TTC549 (cell line): ENCODE data around the gene PRKCSH.

Experiments
- FAIRE-seq: peaks from 2 replicates; lab custom pipeline; 2012; peaks lifted over from hg19 to GRCh38; lab: Jason Lieb, UNC

PRKCSH gene

GRCh38 chr19:11478167-11479089, 43.0 kb downstream of the PRKCSH start:
- FAIRE-seq = no peak

GRCh38 chr19:11479090-11479897, 43.9 kb downstream of the PRKCSH start:
- FAIRE-seq = no peak

GRCh38 chr19:11479898-11480714, 44.7 kb downstream of the PRKCSH start:
- FAIRE-seq = no peak

GRCh38 chr19:11480715-11481533, 45.5 kb downstream of the PRKCSH start, which contains the start of gene ELAVL3:
ELAVL3 (minus strand) TSS chr19:11481046; CDS start chr19:11480608, 438 bp downstream.
- no peak for FAIRE-seq

- peak; percentile 68 for FAIRE-seq
These were observed 46.3 kb downstream of the PRKCSH start for GRCh38 chr19:11481534-11482383.

- FAIRE-seq = no peak
These were observed 47.1 kb downstream of the PRKCSH start for GRCh38 chr19:11482384-11483050.

- no peak for FAIRE-seq
These were observed 48.1 kb downstream of the PRKCSH start for GRCh38 chr19:11483366-11484111.

GRCh38 chr19:11485245-11485837, 49.9 kb downstream of the PRKCSH start:
- no peak for FAIRE-seq

- no peak for FAIRE-seq
These were observed 51.4 kb downstream of the PRKCSH start for GRCh38 chr19:11486661-11487503.

- no peak for FAIRE-seq
These were observed 53.9 kb downstream of the PRKCSH start for GRCh38 chr19:11489378-11489777.

GRCh38 chr19:11494634-11495285, 59.3 kb downstream of the PRKCSH start:
- no peak for FAIRE-seq

GRCh38 chr19:11495481-11495880, 60.0 kb downstream of the PRKCSH start:
- FAIRE-seq = no peak

- FAIRE-seq = no peak
These were observed 60.5 kb downstream of the PRKCSH start for GRCh38 chr19:11495885-11496284.

- no peak for FAIRE-seq
These were observed 61.1 kb downstream of the PRKCSH start for GRCh38 chr19:11496391-11497163.

- no peak for FAIRE-seq
These were observed 63.8 kb downstream of the PRKCSH start for GRCh38 chr19:11499220-11499726.

GRCh38 chr19:11499890-11500420, 64.5 kb downstream of the PRKCSH start:
- FAIRE-seq = no peak
